K562 (cell line): ENCODE results near the gene NOM1. TPM values are rescaled to one million over a fixed set of nuclear protein-coding genes. Genes with fewer than 3 reads are reported as not detected.
A peak's percentile ranks its signal among the peaks of the same experiment; 100 is the strongest.

Experiments used
- ATAC-seq: fragments of 200-7000 bp; cut with Tn5 transposase; 3 replicates; pipeline ENCODE4 v1.9.1; 2020; ENCODE audit warnings: moderate library complexity
- BruUV-seq: library from RNA; stranded (reverse); fragments of 400-500 nt; replicated peaks from 2 replicates; lab custom pipeline; 2021; lab: Mats Ljungman, UMichigan
- CTCF ChIA-PET: fragments of 300-600 bp; formaldehyde crosslinking; extraction: SDS; loops from one replicate; lab custom pipeline; 2021; ENCODE audit warnings: low intra/inter-chr PET ratio; lab: Yijun Ruan, JAX
- POLR2A ChIA-PET: fragments of 300-600, 350-650 bp; sonication (Branson Sonifier 250); formaldehyde crosslinking; extraction: SDS; loops from one replicate; lab custom pipeline; 2021; ENCODE audit warnings: antibody characterized with exemption, inconsistent platforms; lab: Yijun Ruan, JAX
- DNase-seq, 4 experiments: peaks; one replicate each; pipeline versions ENCODE4 v3.0.0 to v3.0.0-alpha.2; 2011 to 2018; ENCODE audit warnings: low spot score in 3 of 4, mixed read lengths in 3 of 4; ENCODE audit errors: extremely low read depth in 1 of 4
- FAIRE-seq: peaks from 2 replicates; lab custom pipeline; 2011; peaks lifted over from hg19 to GRCh38; lab: Jason Lieb, UNC
- H2AFZ ChIP-seq: 2 replicates; pipeline ENCODE4 v1.6.0; 2011; ENCODE audit warnings: low read depth, low read length, control low read depth, inconsistent platforms
- H3K27ac ChIP-seq: fragments of 200-600 bp; 3 replicates; pipeline ENCODE4 v1.8.0; 2011; ENCODE audit warnings: low read depth, mild to moderate bottlenecking, control low read depth, inconsistent platforms, low read length, moderate library complexity, mixed read lengths; ENCODE audit errors: extremely low read depth
- H3K27me3 ChIP-seq, 2 experiments: fragments of 300-600 bp in 1 of 2; 2 replicates in 1 of 2; 3 replicates in 1 of 2; pipeline versions ENCODE4 v1.6.0 to v1.8.0; 2011; ENCODE audit warnings: inconsistent platforms in 2 of 2, low read length in 2 of 2, mild to moderate bottlenecking in 1 of 2, mixed read lengths in 1 of 2, moderate library complexity in 1 of 2; ENCODE audit not compliant: control insufficient read depth in 2 of 2, insufficient read depth in 2 of 2
- H3K36me3 ChIP-seq: fragments of 300-600 bp; 3 replicates; pipeline ENCODE4 v1.8.0; 2011; ENCODE audit warnings: mild to moderate bottlenecking, low read length, inconsistent platforms; ENCODE audit not compliant: control insufficient read depth, insufficient read depth
- H3K4me1 ChIP-seq, 2 experiments: fragments of 200-600 bp in 1 of 2; replicated peaks in 1 of 2; 2 replicates in 1 of 2; 3 replicates in 1 of 2; pipeline versions ENCODE4 v1.5.1 to v1.8.0; 2011; ENCODE audit warnings: inconsistent platforms in 2 of 2, low read length in 2 of 2, mild to moderate bottlenecking in 1 of 2, mixed read lengths in 1 of 2, moderate library complexity in 1 of 2; ENCODE audit not compliant: control insufficient read depth in 2 of 2, insufficient read depth in 2 of 2
- H3K4me2 ChIP-seq: 2 replicates; pipeline ENCODE4 v1.6.1; 2011; ENCODE audit warnings: low read length, control low read depth, inconsistent platforms, mixed read lengths; ENCODE audit not compliant: insufficient read depth
- H3K4me3 ChIP-seq: fragments of 200-600 bp; sonication (generic), shearing (Covaris generic); 2 replicates; pipeline ENCODE4 v1.5.1; 2016; ENCODE audit warnings: control low read depth, inconsistent platforms
- H3K79me2 ChIP-seq: fragments of 200-600 bp; 3 replicates; pipeline ENCODE4 v1.8.0; 2011; ENCODE audit warnings: low read length, inconsistent platforms; ENCODE audit not compliant: control insufficient read depth, insufficient read depth
- H3K9ac ChIP-seq, 2 experiments: 2 replicates each; pipeline versions ENCODE4 v1.6.0 to v1.6.1; 2011; ENCODE audit warnings: low read depth in 2 of 2, low read length in 2 of 2, control low read depth in 1 of 2, inconsistent platforms in 1 of 2, mild to moderate bottlenecking in 1 of 2, mixed read lengths in 1 of 2; ENCODE audit not compliant: insufficient read depth in 1 of 2
- H3K9me1 ChIP-seq: one replicate; pipeline ENCODE4 v1.6.0; 2011; ENCODE audit warnings: inconsistent platforms, mild to moderate bottlenecking, low read length, moderate library complexity; ENCODE audit not compliant: control insufficient read depth, insufficient read depth
- H3K9me3 ChIP-seq: replicated peaks from 2 replicates; pipeline ENCODE4 v1.5.1; 2011; ENCODE audit warnings: low read depth, low read length, inconsistent platforms; ENCODE audit not compliant: control insufficient read depth, insufficient read depth
- H4K20me1 ChIP-seq: replicated peaks from 2 replicates; pipeline ENCODE4 v1.6.1; 2011; ENCODE audit warnings: low read length, inconsistent platforms, mixed read lengths; ENCODE audit not compliant: control insufficient read depth, insufficient read depth
- POLR2G ChIP-seq: fragments of 200-400 bp; formaldehyde crosslinking; IDR thresholded peaks from 2 replicates; pipeline ENCODE4 v1.6.1; 2017; ENCODE audit warnings: low read depth, mild to moderate bottlenecking, antibody characterized with exemption, low read length, moderate library complexity
- TOE1 ChIP-seq, 2 experiments: fragments of 450-650 bp in 1 of 2; sonication (generic) in 1 of 2; formaldehyde crosslinking in 1 of 2; IDR thresholded peaks; 2 replicates each; pipeline versions ENCODE4 v1.7.1 to v1.8.0; 2016 to 2022; ENCODE audit warnings: borderline replicate concordance in 2 of 2, mild to moderate bottlenecking in 2 of 2, antibody characterized with exemption in 1 of 2, inconsistent platforms in 1 of 2, low read depth in 1 of 2, missing genetic modification reagents in 1 of 2, moderate library complexity in 1 of 2
- ZBTB33 ChIP-seq: sonication (generic); formaldehyde crosslinking; IDR thresholded peaks from 2 replicates; pipeline ENCODE4 v1.8.1; 2023; ENCODE audit warnings: mild to moderate bottlenecking, missing genetic modification reagents
- WGBS: fragments of 100-300 bp; shearing (Covaris generic); methylation state at CpG from one replicate; pipeline ENCODE4 v1.1.6; 2016; ENCODE audit warnings: low coverage, mixed read lengths; ENCODE audit not compliant: insufficient coverage; ENCODE audit errors: missing lambda C conversion rate; 5-methylcytosine and 5-hydroxymethylcytosine counted together
- in situ Hi-C: fragments of 300-500 bp; cut with MboI; formaldehyde crosslinking; loops from 4 replicates; pipeline ENCODE4 v1.15.0; 2018; ENCODE audit warnings: inconsistent platforms, mixed read lengths
- intact Hi-C: fragments of 100-400 bp; cut with micrococcal nuclease; formaldehyde crosslinking; loops from 2 replicates; pipeline ENCODE4 v1.14.2; 2022
- polyA plus RNA-seq, 8 experiments: library from polyadenylated mRNA; depleted of rRNA in 4 of 8; stranded (reverse) in 5 of 8; unstranded in 3 of 8; fragments of >200 nt; fragmentation: Nextera tagmentation in 2 of 8; fragmentation: Illumina TruSeq in 1 of 8; extraction: Ambion mirVana in 2 of 8; extraction: Trizol in 1 of 8; gene quantifications; 2 replicates each; pipeline versions ENCODE4 v1.2.1 to v1.2.3, GENCODE V29; 2011 to 2014; ENCODE audit warnings: inconsistent platforms in 1 of 8, missing spikeins in 1 of 8
- total RNA-seq, 7 experiments: library from RNA; depleted of rRNA in 6 of 7; stranded (reverse); fragments of >200 nt in 6 of 7; fragmentation: Illumina TruSeq in 2 of 7; extraction: Trizol in 2 of 7; gene quantifications; 2 replicates each; pipeline versions ENCODE4 v1.2.1 to v1.2.3, GENCODE V29; 2011 to 2021; ENCODE audit warnings: low replicate concordance in 1 of 7

NOM1 gene
- total and polyA plus RNA-seq, 9 of the 15 experiments (the other 6 are each of a cell fraction or from before 2014, with no cell fraction given), result 6.8 to 47.3 (median 37.4) TPM

GRCh38 chr7:157003756-157004520 lies 54.4 kb downstream of the NOM1 start:
- Histone ChIP-seq H3K27ac (no peak overlapping the region), H3K9ac (no peak overlapping the region), H3K4me1 (peaks cover 14 to 44% of the 10 kb centered on the region in 2 experiments), H3K4me2 (no peak overlapping the region), H4K20me1 (no peaks in the 10 kb centered on the region), H3K4me3 (no peak overlapping the region), H2AFZ (no peak overlapping the region), H3K9me1 (no peaks in the 10 kb centered on the region), H3K9me3 (no peaks in the 10 kb centered on the region), H3K36me3 (no peaks in the 10 kb centered on the region), H3K27me3 (0 out of 5 replicates have a peak, but pooled peaks cover 0 to 4% of the 10 kb centered on the region in 2 experiments), H3K79me2 (no peaks in the 10 kb centered on the region)
- CTCF ChIA-PET, result no interaction called here
- FAIRE-seq (no peak), ATAC-seq (no peak), DNase-seq (no peak)
- TF ChIP-seq TOE1 (IDR thresholded peaks at IDR 0.05; ENCODE audit: borderline replicate concordance) (no peak), TOE1 (CRISPR knock-in tag; IDR thresholded peaks at IDR 0.05; ENCODE audit: borderline replicate concordance, low read depth) (no peak), POLR2G (peak; percentile 30; the same call in 1 of the 2 replicates), ZBTB33 (peak; percentile 98)
- intact Hi-C loops, result no loop called here
- in situ Hi-C loops, result no loop called here
- BruUV-seq, result no TSS peak
- POLR2A ChIA-PET, result interaction anchor here (0.6 to 0.9 kb wide), 3 partner anchors 10 to 270 kb away, joined by 3 to 4 read pairs (median 4); no protein-coding TSS in a partner anchor
- 78% methylated on average over 46 of the region's 60 CpGs for WGBS
